Measurements from ENCODE around the gene MAP6.

The MAP6 gene

GRCh38 chr11:75547617-75548058 is 121.2 kb downstream of the MAP6 start:
- DNase-seq = peak; percentile 16

DNA sequence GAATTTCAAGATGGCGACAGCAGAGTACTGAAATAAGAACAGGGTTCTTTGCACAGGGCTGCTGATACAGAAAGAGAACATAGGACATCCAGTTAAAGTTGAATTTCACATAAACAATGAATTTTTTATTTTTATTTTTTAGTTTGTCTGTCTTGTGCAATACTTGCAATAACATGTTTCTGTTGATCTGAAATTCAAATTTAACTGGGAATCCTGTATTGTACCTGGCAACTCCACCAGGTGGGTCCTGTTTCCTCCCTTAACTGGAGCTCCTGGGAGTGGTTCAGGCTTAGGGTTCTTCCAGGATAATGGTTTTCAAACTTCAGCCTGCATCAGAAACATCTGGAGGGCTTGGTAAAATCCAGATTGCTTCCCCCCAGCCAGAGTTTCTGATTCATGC is 121.7 kb downstream of the MAP6 start:
- no peak for DNase-seq

DNA sequence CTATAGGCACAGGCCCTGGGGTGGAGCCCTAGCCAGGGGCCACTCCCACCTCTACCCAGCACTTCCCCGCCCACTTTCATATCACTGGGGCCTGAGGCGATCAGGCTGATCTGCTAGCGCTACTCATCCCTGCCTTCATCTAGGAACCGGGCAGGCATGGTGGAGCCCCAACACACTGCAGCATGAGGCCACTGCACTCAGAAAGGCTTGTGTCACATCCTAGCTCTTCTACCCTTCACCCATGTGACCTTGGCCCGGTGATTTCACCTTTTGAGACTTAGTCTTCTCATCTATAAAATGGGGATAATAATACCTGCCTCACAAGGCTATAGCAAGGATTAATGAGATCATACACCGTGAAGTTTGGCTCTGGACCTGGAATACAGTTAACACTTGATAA is 125.0 kb downstream of the MAP6 start:
- no peak for DNase-seq

DNA sequence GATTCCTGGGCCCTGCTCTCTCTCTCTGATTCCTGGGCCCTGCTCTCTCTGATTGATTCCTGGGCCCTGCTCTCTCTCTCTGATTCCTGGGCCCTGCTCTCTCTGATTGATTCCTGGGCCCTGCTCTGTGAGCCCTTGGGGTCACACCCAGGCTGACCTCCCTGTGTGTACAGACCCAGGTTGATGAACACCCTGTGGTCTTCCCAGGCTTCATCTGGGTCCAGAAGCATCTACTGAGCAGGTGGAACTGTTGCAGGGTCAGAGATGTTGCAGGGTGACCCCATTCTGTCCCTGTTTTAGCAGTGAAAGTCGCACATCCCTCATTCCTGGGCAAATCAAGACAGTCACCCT is 126.8 kb downstream of the MAP6 start:
- DNase-seq = no peak

- no peak for DNase-seq
Measured at GRCh38 chr11:75541193-75542087, 127.4 kb downstream of the MAP6 start.

- DNase-seq = no peak
Measured at GRCh38 chr11:75539459-75540334, 129.1 kb downstream of the MAP6 start.

DNA sequence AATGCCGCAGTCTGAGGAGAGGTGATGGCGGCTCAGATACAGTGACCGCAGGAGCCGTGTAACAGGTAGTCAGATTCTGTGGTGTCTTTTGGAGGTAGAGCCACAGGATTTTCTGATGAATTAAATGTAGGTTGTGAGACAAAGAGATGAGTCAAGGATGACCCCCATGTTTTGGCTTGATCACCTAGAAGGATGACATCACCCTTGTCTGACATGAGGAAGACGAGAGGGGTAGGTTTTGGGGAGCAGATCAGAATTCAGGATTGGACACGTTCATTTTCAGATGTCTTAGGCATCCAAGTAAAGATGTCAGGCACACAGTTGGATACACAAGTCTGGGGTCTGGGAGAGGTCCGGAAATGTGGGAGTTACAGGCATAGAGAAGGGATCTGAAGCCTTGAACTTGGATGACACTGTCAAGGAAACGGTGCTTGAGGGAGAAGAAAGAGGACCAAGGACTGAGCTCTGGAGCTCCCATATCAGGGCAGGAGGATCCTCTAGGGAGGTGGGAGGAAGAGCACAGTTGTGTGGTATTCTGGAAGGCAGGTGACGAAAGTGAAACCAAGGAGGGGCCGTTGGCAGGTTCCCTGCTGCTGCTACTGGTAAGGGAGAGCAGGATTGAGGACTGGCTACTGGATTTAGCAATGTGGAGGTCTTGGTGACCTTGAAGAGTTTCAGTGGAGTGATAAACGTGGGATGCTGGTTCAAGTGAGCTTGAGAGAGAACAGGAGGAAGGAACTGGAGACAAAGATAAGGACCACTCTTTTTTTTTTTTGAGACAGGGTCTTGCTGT is 130.5 kb downstream of the MAP6 start:
- no peak for DNase-seq

DNA sequence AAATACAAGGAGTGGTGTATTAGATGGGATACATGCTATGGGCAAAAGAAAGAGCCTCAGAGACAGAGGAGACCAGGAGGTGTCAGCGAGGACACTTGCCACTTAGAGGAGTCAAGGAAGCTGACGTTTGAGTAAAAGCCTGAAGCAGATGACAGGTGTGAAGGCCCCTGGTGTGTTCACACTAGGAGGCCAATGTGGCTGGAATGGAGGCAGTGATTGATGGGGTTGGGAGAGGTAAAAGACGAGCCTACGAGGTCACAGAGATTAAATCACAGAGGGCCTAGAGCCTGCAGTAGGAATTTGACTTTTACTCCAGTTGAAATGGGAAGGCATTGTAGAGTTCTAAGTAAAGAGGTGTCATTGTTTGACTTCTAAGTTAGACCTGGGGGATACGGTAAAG is 131.1 kb downstream of the MAP6 start:
- DNase-seq = no peak
